Measurements from ENCODE around the gene ANKS1A. TPM values are rescaled to one million over a fixed set of nuclear protein-coding genes. Genes with fewer than 3 reads are reported as not detected.
"Not testable (repeated sequence)": the region's sequence is repeated elsewhere in the genome, so short reads cannot be mapped to it uniquely, and the experiment has no call there.

The ANKS1A gene
- total RNA-seq, 6 experiments from 2014 or later = 6.7 to 17.4 (median 10.5) TPM

GRCh38 chr6:34876472-34876871, 12.6 kb upstream of the ANKS1A start:
- no peaks in the 10 kb centered on the region for H3K27me3 ChIP-seq
- ATAC-seq = no peak
- H3K27ac ChIP-seq = no peak overlapping the region

GRCh38 chr6:34877259-34877658, 11.8 kb upstream of the ANKS1A start:
- Histone ChIP-seq H3K27me3 (no peaks in the 10 kb centered on the region), H3K4me1 (peaks cover 0 to 8% (median 0%) of the 10 kb centered on the region in 4 donors), H3K4me3 (no peak overlapping the region), H3K36me3 (peaks cover 0 to 46% (median 20%) of the 10 kb centered on the region in 4 donors), H3K9me3 (no peaks in the 10 kb centered on the region), H3K27ac (no peak overlapping the region)
- ATAC-seq (peak in 1 of 4 donors; percentile 17), DNase-seq (no peak)
- TF ChIP-seq POLR2A (IDR thresholded peaks at IDR 0.05) (no peak), CTCF (IDR thresholded peaks at IDR 0.05) (no peak)
- intact Hi-C loops (cut with DNase I) = no loop called here
- 64% methylated on average over 1 of the region's 1 CpG for WGBS (ENCODE audit: insufficient coverage, low coverage, low lambda C conversion rate, missing lambda C conversion rate)

More at GRCh38 chr6:34876472-34876871, 12.6 kb upstream of the ANKS1A start:
- TF ChIP-seq CTCF (IDR thresholded peaks at IDR 0.05) = no peak
- no peak for TF ChIP-seq POLR2A (IDR thresholded peaks at IDR 0.05)
- 94% methylated on average over 3 of the region's 3 CpGs for WGBS (ENCODE audit: insufficient coverage, low coverage, low lambda C conversion rate, missing lambda C conversion rate)
- DNase-seq = no peak
- H3K4me1 ChIP-seq = peaks cover 0 to 8% (median 0%) of the 10 kb centered on the region in 4 donors
- H3K36me3 ChIP-seq = peaks cover 0 to 54% (median 26%) of the 10 kb centered on the region in 4 donors
- intact Hi-C loops (cut with DNase I) = no loop called here
- H3K4me3 ChIP-seq = no peak overlapping the region
- no peaks in the 10 kb centered on the region for H3K9me3 ChIP-seq

GRCh38 chr6:34877869-34878485, 11.1 kb upstream of the ANKS1A start:
- 81% methylated on average over 4 of the region's 5 CpGs for WGBS (ENCODE audit: insufficient coverage, low coverage, low lambda C conversion rate, missing lambda C conversion rate)
- H3K27ac ChIP-seq = no peak overlapping the region
- H3K4me3 ChIP-seq = no peak overlapping the region
- peaks cover 0 to 8% (median 0%) of the 10 kb centered on the region in 4 donors for H3K4me1 ChIP-seq
- DNase-seq (no peak), ATAC-seq (no peak)
- no peaks in the 10 kb centered on the region for H3K9me3 ChIP-seq
- TF ChIP-seq POLR2A (IDR thresholded peaks at IDR 0.05) (no peak), CTCF (IDR thresholded peaks at IDR 0.05) (no peak)
- H3K36me3 ChIP-seq = peaks cover 0 to 39% (median 17%) of the 10 kb centered on the region in 4 donors
- H3K27me3 ChIP-seq = no peaks in the 10 kb centered on the region
- intact Hi-C loops (cut with DNase I) = no loop called here

- H3K27ac ChIP-seq; H3K27me3 ChIP-seq; intact Hi-C loops (cut with DNase I); H3K9me3 ChIP-seq; H3K4me3 ChIP-seq; ATAC-seq; DNase-seq: not testable (repeated sequence)
- Histone ChIP-seq H3K4me1 (peaks cover 0 to 13% (median 6%) of the 10 kb centered on the region in 4 donors), H3K36me3 (peaks cover 0 to 15% (median 6%) of the 10 kb centered on the region in 4 donors)
- WGBS (ENCODE audit: insufficient coverage, low coverage, low lambda C conversion rate, missing lambda C conversion rate) = 83% methylated on average over 1 of the region's 1 CpG
Measured at GRCh38 chr6:34884073-34884472, 5.0 kb upstream of the ANKS1A start.

GRCh38 chr6:34884996-34885395, 4.1 kb upstream of the ANKS1A start:
- H3K4me1 ChIP-seq = peaks cover 0 to 17% (median 7%) of the 10 kb centered on the region in 4 donors
- TF ChIP-seq POLR2A (IDR thresholded peaks at IDR 0.05) (no peak), CTCF (IDR thresholded peaks at IDR 0.05) (no peak)
- H3K27ac ChIP-seq = no peak overlapping the region
- no peaks in the 10 kb centered on the region for H3K9me3 ChIP-seq
- WGBS (ENCODE audit: insufficient coverage, low coverage, low lambda C conversion rate, missing lambda C conversion rate) = 91% methylated on average over 2 of the region's 2 CpGs
- ATAC-seq (no peak), DNase-seq (no peak)
- peaks cover 0 to 6% (median 2%) of the 10 kb centered on the region in 4 donors for H3K36me3 ChIP-seq
- intact Hi-C loops (cut with DNase I) = no loop called here
- no peaks in the 10 kb centered on the region for H3K27me3 ChIP-seq
- no peak overlapping the region for H3K4me3 ChIP-seq

- H3K9me3 ChIP-seq; H3K36me3 ChIP-seq; ATAC-seq; H3K4me3 ChIP-seq; H3K27ac ChIP-seq; intact Hi-C loops (cut with DNase I); H3K27me3 ChIP-seq; DNase-seq: not testable (repeated sequence)
- 27% methylated on average over 3 of the region's 15 CpGs for WGBS (ENCODE audit: insufficient coverage, low coverage, low lambda C conversion rate, missing lambda C conversion rate)
- H3K4me1 ChIP-seq = peaks cover 0 to 24% (median 11%) of the 10 kb centered on the region in 4 donors
Measured at GRCh38 chr6:34885837-34886236, 3.2 kb upstream of the ANKS1A start.

All from right lobe of liver (tissue), 6 donors.